Osteocyte (in vitro differentiated cells): ENCODE data around the gene TLX1. TPM values are rescaled to one million over a fixed set of nuclear protein-coding genes. Genes with fewer than 3 reads are reported as not detected.

ENCODE experiments used
- DNase-seq: peaks from one replicate; pipeline ENCODE4 v3.0.0; 2021; ENCODE audit warnings: mixed read lengths; ENCODE audit not compliant: unreplicated experiment; ENCODE audit errors: extremely low spot score
- H3K27ac Mint-ChIP-seq: one replicate; pipeline ENCODE4 v1.8.0; 2021; ENCODE audit warnings: mild to moderate bottlenecking, mixed read lengths; ENCODE audit not compliant: unreplicated experiment
- H3K27me3 Mint-ChIP-seq: one replicate; pipeline ENCODE4 v1.8.0; 2021; ENCODE audit warnings: mixed read lengths; ENCODE audit not compliant: unreplicated experiment
- H3K36me3 Mint-ChIP-seq: one replicate; pipeline ENCODE4 v1.8.0; 2021; ENCODE audit warnings: mixed read lengths; ENCODE audit not compliant: unreplicated experiment
- H3K4me1 Mint-ChIP-seq: one replicate; pipeline ENCODE4 v1.8.0; 2021; ENCODE audit warnings: mixed read lengths; ENCODE audit not compliant: unreplicated experiment
- H3K4me3 Mint-ChIP-seq: one replicate; pipeline ENCODE4 v1.8.0; 2021; ENCODE audit warnings: mild to moderate bottlenecking, moderate library complexity, mixed read lengths; ENCODE audit not compliant: unreplicated experiment
- H3K9me3 Mint-ChIP-seq: one replicate; pipeline ENCODE4 v1.8.0; 2021; ENCODE audit warnings: mixed read lengths; ENCODE audit not compliant: unreplicated experiment
- CTCF ChIP-seq: fragments of 200-600 bp; sonication (generic); IDR thresholded peaks from 2 replicates; pipeline ENCODE4 v1.5.0; 2021; ENCODE audit warnings: antibody characterized with exemption, mild to moderate bottlenecking, moderate library complexity
- total RNA-seq: library from RNA; stranded (reverse); gene quantifications from 2 replicates; pipeline ENCODE4 v1.2.1, GENCODE V29; 2021

Gene TLX1
- total RNA-seq, 1 donor from 2014 or later, result not detected

- no peak for DNase-seq
- Mint-ChIP-seq H3K36me3 (no peaks in the 10 kb centered on the region), H3K27me3 (peaks cover 31% of the 10 kb centered on the region), H3K9me3 (peaks cover 16% of the 10 kb centered on the region), H3K27ac (no peak overlapping the region), H3K4me1 (no peaks in the 10 kb centered on the region), H3K4me3 (no peak overlapping the region)
- TF ChIP-seq CTCF, result no peak
Observed at GRCh38 chr10:101176577-101176976, 45.5 kb downstream of the TLX1 start.

- Mint-ChIP-seq H3K27me3 (peaks cover 19% of the 10 kb centered on the region), H3K27ac (no peak overlapping the region), H3K9me3 (no peaks in the 10 kb centered on the region), H3K4me1 (no peaks in the 10 kb centered on the region), H3K36me3 (no peaks in the 10 kb centered on the region), H3K4me3 (no peak overlapping the region)
- TF ChIP-seq CTCF, result no peak
- DNase-seq, result no peak
Observed at GRCh38 chr10:101182936-101183335, 51.8 kb downstream of the TLX1 start.

GRCh38 chr10:101183458-101184183 is 52.5 kb downstream of the TLX1 start:
- Mint-ChIP-seq H3K4me3 (no peak overlapping the region), H3K27me3 (peaks cover 19% of the 10 kb centered on the region), H3K36me3 (no peaks in the 10 kb centered on the region), H3K27ac (no peak overlapping the region), H3K4me1 (no peaks in the 10 kb centered on the region), H3K9me3 (no peaks in the 10 kb centered on the region)
- TF ChIP-seq CTCF, result no peak
- no peak for DNase-seq

Other genes starting within 250 kb of the TLX1 start
- gene SLF2, start 218.3 kb upstream of the TLX1 start, total RNA-seq, result 27.7 and 28.3 TPM in 2 replicates
- gene SEMA4G, start 161.8 kb upstream of the TLX1 start, total RNA-seq, result 6.3 and 7.1 TPM in 2 replicates
- 70.5 and 81.6 TPM in 2 replicates for gene MRPL43, start 143.8 kb upstream of the TLX1 start, total RNA-seq
- 7.1 and 7.7 TPM in 2 replicates for gene TWNK, start 143.8 kb upstream of the TLX1 start, total RNA-seq
- gene LZTS2, start 131.5 kb upstream of the TLX1 start, total RNA-seq, result 69.9 and 72.1 TPM in 2 replicates
- gene PDZD7, start 100.2 kb upstream of the TLX1 start, total RNA-seq, result 1.9 and 2.1 TPM in 2 replicates
- 78.3 and 81.0 TPM in 2 replicates for gene SFXN3, start 100.1 kb upstream of the TLX1 start, total RNA-seq
- gene KAZALD1, start 69.3 kb upstream of the TLX1 start, total RNA-seq, result 43.0 and 49.0 TPM in 2 replicates
- gene LBX1, start 98.2 kb downstream of the TLX1 start, total RNA-seq, result not detected in 2 replicates
- 28.9 and 30.1 TPM in 2 replicates for gene BTRC, start 222.9 kb downstream of the TLX1 start, total RNA-seq